Panc1 (cell line): Measurements from ENCODE around the gene FBXO31. TPM values are rescaled to one million over a fixed set of nuclear protein-coding genes. Genes with fewer than 3 reads are reported as not detected.
"Not testable (repeated sequence)": the region's sequence is repeated elsewhere in the genome, so short reads cannot be mapped to it uniquely, and the experiment has no call there.

Experiments used
- ATAC-seq: fragments of 200-7000 bp; cut with Tn5 transposase; 2 replicates; pipeline ENCODE4 v1.9.1; 2020; ENCODE audit warnings: mild to moderate bottlenecking, moderate library complexity
- BruUV-seq: library from RNA; stranded (reverse); fragments of 400-500 nt; replicated peaks from 2 replicates; lab custom pipeline; 2021; lab: Mats Ljungman, UMichigan
- CTCF ChIA-PET: fragments of 300-600 bp; sonication (Branson Sonifier 250); formaldehyde crosslinking; loops from one replicate; lab custom pipeline; 2022; ENCODE audit warnings: antibody characterized with exemption; lab: Charles Lee
- POLR2A ChIA-PET: fragments of 300-600 bp; sonication (Branson Sonifier 250); formaldehyde crosslinking; loops from one replicate; lab custom pipeline; 2022; ENCODE audit warnings: antibody characterized with exemption; lab: Charles Lee
- DNase-seq: peaks from one replicate; pipeline ENCODE4 v3.0.0-alpha.2; 2010; ENCODE audit warnings: low read depth, low spot score
- H3K27ac ChIP-seq: 2 replicates; pipeline ENCODE4 v1.5.1; 2011; ENCODE audit warnings: mild to moderate bottlenecking, low read length, inconsistent platforms
- H3K27me3 ChIP-seq: fragments of 200-500 bp; sonication (Bioruptor generic); 2 replicates; pipeline ENCODE4 v1.6.0; 2014; ENCODE audit warnings: low read length, inconsistent platforms; ENCODE audit not compliant: control insufficient read depth, insufficient read depth
- H3K36me3 ChIP-seq: fragments of 200-500 bp; sonication (Bioruptor generic); 2 replicates; pipeline ENCODE4 v1.5.1; 2014; ENCODE audit warnings: inconsistent platforms, mild to moderate bottlenecking, low read length, moderate library complexity; ENCODE audit not compliant: control insufficient read depth, insufficient read depth
- H3K4me1 ChIP-seq: 2 replicates; pipeline ENCODE4 v1.5.1; 2011; ENCODE audit warnings: inconsistent platforms, mild to moderate bottlenecking, low read length, moderate library complexity; ENCODE audit not compliant: control insufficient read depth, insufficient read depth
- H3K4me3 ChIP-seq, 2 experiments: 2 replicates each; pipeline ENCODE4 v1.5.1; 2011 to 2012; ENCODE audit warnings: low read depth in 2 of 2, low read length in 2 of 2, mild to moderate bottlenecking in 2 of 2, inconsistent platforms in 1 of 2, moderate library complexity in 1 of 2
- H3K9me3 ChIP-seq: fragments of 200-500 bp; sonication (Bioruptor generic); 2 replicates; pipeline ENCODE4 v1.5.1; 2014; ENCODE audit warnings: low read depth, mild to moderate bottlenecking, inconsistent platforms, low read length, moderate library complexity; ENCODE audit not compliant: control insufficient read depth, insufficient read depth
- POLR2AphosphoS5 ChIP-seq: IDR thresholded peaks from 2 replicates; pipeline ENCODE4 v1.6.1; 2012; ENCODE audit warnings: mild to moderate bottlenecking, low read depth, low read length, moderate library complexity
- SIN3A ChIP-seq: IDR thresholded peaks from 2 replicates; pipeline ENCODE4 v1.6.1; 2012; ENCODE audit warnings: low read depth, mild to moderate bottlenecking, low read length, moderate library complexity, borderline replicate concordance; ENCODE audit not compliant: insufficient read depth
- TCF7L2 ChIP-seq: IDR thresholded peaks from 2 replicates; pipeline ENCODE4 v1.6.1; 2011; ENCODE audit warnings: mild to moderate bottlenecking, low read depth, low read length, inconsistent platforms
- in situ Hi-C: cut with HindIII; loops from 2 replicates; pipeline ENCODE4 v1.10.0; 2016; ENCODE audit warnings: low sequenced_read_pairs, low pct_unique_long_range_greater_than_20kb
- intact Hi-C: fragments of 100-400 bp; cut with micrococcal nuclease; formaldehyde crosslinking; loops from one replicate; pipeline ENCODE4 v1.10.0; 2022; ENCODE audit not compliant: unreplicated experiment
- total RNA-seq: library from RNA; stranded (reverse); gene quantifications from one replicate; pipeline ENCODE4 v1.2.1, GENCODE V29; 2021; ENCODE audit not compliant: unreplicated experiment
- TF ChIP-seq, protein P1 (sequence below): fragments of 450-650 bp; IDR thresholded peaks from 2 replicates; pipeline ENCODE4 v1.5.1; 2017; ENCODE audit warnings: mild to moderate bottlenecking
- TF ChIP-seq, protein P2 (sequence below), 2 experiments: IDR thresholded peaks; 2 replicates each; pipeline ENCODE4 v1.6.1; 2011 to 2012; ENCODE audit warnings: low read depth in 2 of 2, control low read depth in 1 of 2, low read length in 1 of 2, mild to moderate bottlenecking in 1 of 2, moderate library complexity in 1 of 2; ENCODE audit not compliant: insufficient read depth in 1 of 2

The FBXO31 gene
- total RNA-seq, 1 experiment from 2014 or later, result 22.4 TPM

GRCh38 chr16:87380881-87381280 is 2.7 kb downstream of the FBXO31 start:
- Histone ChIP-seq H3K9me3 (no peaks in the 10 kb centered on the region), H3K27me3 (no peaks in the 10 kb centered on the region), H3K27ac (peak overlapping the region; percentile 51; the same call in 1 of the 2 replicates), H3K36me3 (peaks cover 4% of the 10 kb centered on the region; the same call in 1 of the 2 replicates), H3K4me1 (peaks cover 13% of the 10 kb centered on the region), H3K4me3 (peak overlapping the region in 1 of 2 experiments; percentile 29; a peak in 1 of 4 replicates)
- intact Hi-C loops, result no loop called here
- ChIA-PET CTCF (no interaction called here), POLR2A (no interaction called here)
- TSS peak; percentile 72 for BruUV-seq
- ATAC-seq (no peak), DNase-seq (no peak)
- in situ Hi-C loops, result no loop called here
- TF ChIP-seq TCF7L2 (no peak), SIN3A (no peak)
- TF ChIP-seq, protein P1, sequence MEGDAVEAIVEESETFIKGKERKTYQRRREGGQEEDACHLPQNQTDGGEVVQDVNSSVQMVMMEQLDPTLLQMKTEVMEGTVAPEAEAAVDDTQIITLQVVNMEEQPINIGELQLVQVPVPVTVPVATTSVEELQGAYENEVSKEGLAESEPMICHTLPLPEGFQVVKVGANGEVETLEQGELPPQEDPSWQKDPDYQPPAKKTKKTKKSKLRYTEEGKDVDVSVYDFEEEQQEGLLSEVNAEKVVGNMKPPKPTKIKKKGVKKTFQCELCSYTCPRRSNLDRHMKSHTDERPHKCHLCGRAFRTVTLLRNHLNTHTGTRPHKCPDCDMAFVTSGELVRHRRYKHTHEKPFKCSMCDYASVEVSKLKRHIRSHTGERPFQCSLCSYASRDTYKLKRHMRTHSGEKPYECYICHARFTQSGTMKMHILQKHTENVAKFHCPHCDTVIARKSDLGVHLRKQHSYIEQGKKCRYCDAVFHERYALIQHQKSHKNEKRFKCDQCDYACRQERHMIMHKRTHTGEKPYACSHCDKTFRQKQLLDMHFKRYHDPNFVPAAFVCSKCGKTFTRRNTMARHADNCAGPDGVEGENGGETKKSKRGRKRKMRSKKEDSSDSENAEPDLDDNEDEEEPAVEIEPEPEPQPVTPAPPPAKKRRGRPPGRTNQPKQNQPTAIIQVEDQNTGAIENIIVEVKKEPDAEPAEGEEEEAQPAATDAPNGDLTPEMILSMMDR, result no peak

- Histone ChIP-seq H3K27me3 (no peaks in the 10 kb centered on the region), H3K27ac (no peak overlapping the region; the same call in 1 of the 2 replicates), H3K4me3 (no peak overlapping the region), H3K36me3 (peaks cover 4% of the 10 kb centered on the region; the same call in 1 of the 2 replicates), H3K9me3 (no peaks in the 10 kb centered on the region), H3K4me1 (peaks cover 13% of the 10 kb centered on the region)
- TF ChIP-seq, protein P2, sequence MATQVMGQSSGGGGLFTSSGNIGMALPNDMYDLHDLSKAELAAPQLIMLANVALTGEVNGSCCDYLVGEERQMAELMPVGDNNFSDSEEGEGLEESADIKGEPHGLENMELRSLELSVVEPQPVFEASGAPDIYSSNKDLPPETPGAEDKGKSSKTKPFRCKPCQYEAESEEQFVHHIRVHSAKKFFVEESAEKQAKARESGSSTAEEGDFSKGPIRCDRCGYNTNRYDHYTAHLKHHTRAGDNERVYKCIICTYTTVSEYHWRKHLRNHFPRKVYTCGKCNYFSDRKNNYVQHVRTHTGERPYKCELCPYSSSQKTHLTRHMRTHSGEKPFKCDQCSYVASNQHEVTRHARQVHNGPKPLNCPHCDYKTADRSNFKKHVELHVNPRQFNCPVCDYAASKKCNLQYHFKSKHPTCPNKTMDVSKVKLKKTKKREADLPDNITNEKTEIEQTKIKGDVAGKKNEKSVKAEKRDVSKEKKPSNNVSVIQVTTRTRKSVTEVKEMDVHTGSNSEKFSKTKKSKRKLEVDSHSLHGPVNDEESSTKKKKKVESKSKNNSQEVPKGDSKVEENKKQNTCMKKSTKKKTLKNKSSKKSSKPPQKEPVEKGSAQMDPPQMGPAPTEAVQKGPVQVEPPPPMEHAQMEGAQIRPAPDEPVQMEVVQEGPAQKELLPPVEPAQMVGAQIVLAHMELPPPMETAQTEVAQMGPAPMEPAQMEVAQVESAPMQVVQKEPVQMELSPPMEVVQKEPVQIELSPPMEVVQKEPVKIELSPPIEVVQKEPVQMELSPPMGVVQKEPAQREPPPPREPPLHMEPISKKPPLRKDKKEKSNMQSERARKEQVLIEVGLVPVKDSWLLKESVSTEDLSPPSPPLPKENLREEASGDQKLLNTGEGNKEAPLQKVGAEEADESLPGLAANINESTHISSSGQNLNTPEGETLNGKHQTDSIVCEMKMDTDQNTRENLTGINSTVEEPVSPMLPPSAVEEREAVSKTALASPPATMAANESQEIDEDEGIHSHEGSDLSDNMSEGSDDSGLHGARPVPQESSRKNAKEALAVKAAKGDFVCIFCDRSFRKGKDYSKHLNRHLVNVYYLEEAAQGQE (IDR thresholded peaks at IDR 0.05; ENCODE audit: insufficient read depth in 1 of 2, low read depth in 2 of 2, low read length in 1 of 2), result no peak
- TF ChIP-seq, protein P1, result no peak
- TF ChIP-seq TCF7L2 (no peak), SIN3A (no peak), POLR2AphosphoS5 (no peak)
- ChIA-PET CTCF (no interaction called here), POLR2A (no interaction called here)
- ATAC-seq (no peak), DNase-seq (no peak)
- intact Hi-C loops, result no loop called here
- in situ Hi-C loops, result no loop called here
- no TSS peak for BruUV-seq
Measured at GRCh38 chr16:87380403-87380802, 3.2 kb downstream of the FBXO31 start.

DNA sequence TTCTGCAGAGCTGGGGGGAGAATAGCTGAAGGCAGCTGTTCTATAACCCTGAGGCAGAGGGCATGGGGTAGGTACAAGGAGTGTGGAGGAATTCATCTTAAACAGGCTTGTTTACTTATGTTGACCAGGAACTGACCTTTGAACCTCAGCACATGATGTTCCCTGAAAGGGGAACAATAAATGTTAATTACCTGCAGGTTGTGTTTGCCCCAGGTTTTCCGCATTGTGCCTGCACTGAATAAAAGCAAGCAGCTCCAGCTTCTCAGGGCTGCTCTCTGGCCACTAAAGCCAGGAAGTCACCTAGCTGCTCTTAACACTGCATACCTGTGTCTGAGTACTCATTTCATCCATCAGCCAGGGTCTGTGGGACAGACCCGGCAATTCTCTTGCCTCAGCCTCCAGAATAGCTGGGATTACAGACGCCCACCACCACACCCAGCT is 4.2 kb downstream of the FBXO31 start:
- DNase-seq, H3K27ac ChIP-seq, H3K36me3 ChIP-seq, intact Hi-C loops, H3K4me3 ChIP-seq, in situ Hi-C loops, ATAC-seq, POLR2A ChIA-PET, CTCF ChIA-PET, H3K27me3 ChIP-seq, BruUV-seq, H3K9me3 ChIP-seq: not testable (repeated sequence)
- peaks cover 13% of the 10 kb centered on the region for H3K4me1 ChIP-seq
